T-helper 1 cell (primary cell): ENCODE data around the gene FSD2.

Experiments
- DNase-seq, 5 donors: peaks; one replicate each; pipeline ENCODE4 v3.0.0-alpha.2; 2012 to 2020
- total RNA-seq, 4 donors: gene quantifications; one replicate each; lab custom pipeline; 2026; lab: John Stamatoyannopoulos, UW

FSD2 gene, protein sequence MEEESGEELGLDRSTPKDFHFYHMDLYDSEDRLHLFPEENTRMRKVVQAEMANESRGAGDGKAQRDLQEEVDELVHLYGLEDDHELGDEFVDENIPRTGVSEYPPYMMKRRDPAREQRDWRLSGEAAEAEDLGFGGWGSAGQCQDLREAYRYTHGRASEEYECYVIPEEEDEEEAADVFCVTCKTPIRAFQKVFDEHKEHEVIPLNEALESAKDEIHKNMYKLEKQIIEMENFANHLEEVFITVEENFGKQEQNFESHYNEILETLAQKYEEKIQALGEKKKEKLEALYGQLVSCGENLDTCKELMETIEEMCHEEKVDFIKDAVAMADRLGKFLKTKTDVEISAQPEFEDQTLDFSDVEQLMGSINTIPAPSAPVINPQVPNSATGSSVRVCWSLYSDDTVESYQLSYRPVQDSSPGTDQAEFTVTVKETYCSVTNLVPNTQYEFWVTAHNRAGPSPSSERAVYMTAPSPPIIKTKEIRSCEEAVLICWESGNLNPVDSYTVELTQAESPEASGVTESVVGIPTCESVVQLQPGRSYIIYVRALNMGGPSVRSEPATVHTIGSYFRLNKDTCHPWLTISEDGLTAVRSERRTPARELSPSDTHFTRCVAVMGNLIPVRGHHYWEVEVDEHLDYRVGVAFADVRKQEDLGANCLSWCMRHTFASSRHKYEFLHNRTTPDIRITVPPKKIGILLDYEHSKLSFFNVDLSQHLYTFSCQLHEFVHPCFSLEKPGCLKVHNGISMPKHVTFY
- total RNA-seq = 0 to 0.15 (median 0) reads per million in 4 donors

DNA sequence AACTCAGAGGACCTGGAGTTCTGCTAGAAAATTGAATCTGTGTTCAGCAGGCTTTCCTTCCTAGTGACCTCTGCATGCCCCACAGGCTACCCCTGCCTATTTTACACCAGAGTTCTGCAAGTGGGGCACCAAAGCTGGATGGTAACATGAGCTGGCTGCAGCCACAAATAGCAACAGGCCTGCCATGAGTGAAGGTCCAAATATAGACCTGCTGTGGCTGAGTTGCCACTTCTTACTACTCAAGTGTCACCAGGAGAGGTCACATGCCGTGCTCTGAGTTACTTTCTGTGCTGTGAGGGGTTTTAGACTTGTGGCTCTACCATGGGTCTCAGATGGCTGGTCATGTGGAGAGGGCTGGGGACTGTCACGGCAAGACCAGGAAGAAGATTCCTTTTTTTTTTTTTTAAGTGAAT lies at the start of gene FSD2:
Gene FSD2 (minus strand): TSS at position 76 of the 413 bp plus-strand sequence. CDS start 18,679 bp downstream, outside the sequence.
- no peak for DNase-seq

DNA sequence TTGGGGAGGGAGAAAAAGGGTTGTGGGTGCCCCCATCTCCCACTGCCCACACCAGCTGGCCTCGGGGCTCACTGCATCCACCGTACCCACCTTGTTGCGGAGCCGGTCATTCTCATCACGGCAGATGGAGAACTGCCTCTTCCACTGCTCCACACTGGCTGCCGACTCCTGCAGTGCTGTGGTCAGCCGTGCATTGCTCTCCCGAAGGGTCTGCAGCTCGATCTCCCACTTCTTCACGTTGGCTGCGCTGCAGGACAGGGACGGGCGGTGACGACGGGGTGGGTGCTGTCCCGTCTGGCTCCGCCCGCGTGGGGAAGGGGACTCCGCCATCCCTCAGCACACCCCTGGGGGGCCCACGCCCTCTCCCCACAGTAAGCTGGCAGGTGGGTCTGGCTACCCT lies 48.7 kb upstream of the FSD2 start:
- no peak for DNase-seq

DNA sequence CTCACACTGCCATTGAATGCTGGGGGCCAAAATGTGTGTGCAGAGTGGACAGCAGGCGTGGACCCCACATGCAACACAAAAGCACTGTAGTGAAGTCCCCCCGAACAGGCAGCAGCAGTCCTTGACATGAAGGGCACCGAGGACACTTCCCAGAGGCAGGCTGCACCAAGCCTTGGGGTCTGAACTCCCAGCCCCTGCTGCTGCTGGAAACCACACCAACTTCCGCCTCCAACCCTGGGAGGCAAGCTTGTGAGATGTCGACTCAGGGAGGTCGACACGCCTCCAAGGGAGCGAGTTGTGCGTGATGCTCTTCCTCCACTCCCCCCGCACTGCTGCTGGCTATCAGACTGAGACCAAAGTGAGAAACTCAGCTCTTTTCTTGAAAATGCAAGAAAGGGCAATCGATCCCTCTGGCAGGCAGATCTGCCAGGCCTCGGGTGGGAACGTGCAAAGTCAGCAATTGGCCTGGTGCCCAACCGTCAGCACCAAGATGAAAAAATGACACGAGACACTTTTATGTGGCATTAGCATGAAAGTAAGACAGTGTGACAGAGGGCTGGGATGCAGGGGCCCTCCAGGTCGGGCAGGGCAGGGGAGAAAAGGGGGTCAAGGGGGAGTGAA lies 47.2 kb upstream of the FSD2 start:
- DNase-seq = no peak

DNA sequence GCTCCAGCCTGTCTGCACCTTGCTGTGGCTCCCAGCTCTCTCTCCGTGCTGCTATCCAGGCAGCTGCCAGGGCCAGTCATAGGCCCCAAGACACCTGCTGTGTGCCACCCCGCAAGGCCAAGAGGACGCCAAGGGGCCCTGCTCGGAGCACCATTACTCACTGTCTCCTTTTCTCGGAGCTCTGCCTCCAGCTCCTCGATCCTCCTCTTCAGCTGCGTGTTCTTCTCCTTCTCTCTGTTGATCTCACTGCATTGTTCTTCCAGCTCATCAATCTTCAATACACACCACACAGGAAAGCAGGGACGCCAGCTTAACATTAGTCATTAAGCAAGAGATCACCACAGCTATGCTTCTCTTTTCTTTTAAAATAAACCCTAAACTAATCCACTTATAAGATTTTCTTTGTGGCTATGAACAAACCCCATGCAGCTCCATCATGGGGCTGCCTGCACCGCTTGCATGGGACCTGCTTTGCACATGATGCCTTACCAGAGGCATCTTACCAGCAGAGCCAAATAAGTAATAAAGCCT lies 46.2 kb upstream of the FSD2 start:
- no peak for DNase-seq

DNA sequence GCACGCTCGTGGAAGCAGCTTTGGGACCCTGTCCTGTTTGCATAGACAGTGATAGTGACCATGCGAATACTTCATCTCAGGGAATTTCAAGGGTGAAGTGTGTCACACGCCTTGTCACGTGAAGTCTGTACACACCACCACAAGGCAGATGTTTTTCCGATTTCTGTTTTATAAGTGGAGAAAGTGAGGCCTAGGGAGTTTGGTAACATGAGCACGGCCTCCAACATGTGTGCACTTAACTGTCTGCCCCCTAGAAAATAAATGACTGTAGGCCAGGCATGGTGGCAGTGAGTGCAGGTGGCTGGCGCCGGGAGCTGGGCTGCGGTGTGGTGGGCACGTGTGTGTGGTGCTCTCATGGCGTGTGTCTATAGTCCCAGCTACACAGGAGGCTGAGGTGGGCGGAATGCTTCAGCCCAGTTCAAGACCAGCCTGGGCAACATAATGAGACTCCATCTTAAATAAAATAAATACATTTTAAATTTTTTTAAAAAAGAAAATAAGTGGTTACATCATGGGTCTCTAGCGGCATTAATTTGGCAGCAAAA lies 45.5 kb upstream of the FSD2 start:
- DNase-seq = no peak

DNA sequence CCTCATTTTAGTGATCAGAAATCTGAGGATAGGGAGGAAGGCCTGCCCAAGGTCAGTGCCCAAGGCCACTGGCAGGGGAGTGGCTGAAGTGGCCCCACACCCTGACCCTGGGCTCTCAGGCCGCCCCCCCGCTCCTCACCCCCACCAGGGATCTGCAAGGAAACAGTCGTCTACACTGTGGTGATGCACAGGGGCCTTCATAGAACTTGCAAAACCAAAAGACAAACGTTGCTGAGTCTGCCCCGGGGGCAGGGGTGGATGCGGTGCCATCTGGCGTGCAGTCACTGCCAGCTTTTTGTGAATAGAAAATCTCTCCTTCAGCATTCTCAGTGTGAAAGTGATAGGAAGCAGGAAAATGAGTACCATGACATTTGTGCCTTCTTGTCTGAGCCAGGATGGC lies 44.9 kb upstream of the FSD2 start:
- no peak for DNase-seq

DNA sequence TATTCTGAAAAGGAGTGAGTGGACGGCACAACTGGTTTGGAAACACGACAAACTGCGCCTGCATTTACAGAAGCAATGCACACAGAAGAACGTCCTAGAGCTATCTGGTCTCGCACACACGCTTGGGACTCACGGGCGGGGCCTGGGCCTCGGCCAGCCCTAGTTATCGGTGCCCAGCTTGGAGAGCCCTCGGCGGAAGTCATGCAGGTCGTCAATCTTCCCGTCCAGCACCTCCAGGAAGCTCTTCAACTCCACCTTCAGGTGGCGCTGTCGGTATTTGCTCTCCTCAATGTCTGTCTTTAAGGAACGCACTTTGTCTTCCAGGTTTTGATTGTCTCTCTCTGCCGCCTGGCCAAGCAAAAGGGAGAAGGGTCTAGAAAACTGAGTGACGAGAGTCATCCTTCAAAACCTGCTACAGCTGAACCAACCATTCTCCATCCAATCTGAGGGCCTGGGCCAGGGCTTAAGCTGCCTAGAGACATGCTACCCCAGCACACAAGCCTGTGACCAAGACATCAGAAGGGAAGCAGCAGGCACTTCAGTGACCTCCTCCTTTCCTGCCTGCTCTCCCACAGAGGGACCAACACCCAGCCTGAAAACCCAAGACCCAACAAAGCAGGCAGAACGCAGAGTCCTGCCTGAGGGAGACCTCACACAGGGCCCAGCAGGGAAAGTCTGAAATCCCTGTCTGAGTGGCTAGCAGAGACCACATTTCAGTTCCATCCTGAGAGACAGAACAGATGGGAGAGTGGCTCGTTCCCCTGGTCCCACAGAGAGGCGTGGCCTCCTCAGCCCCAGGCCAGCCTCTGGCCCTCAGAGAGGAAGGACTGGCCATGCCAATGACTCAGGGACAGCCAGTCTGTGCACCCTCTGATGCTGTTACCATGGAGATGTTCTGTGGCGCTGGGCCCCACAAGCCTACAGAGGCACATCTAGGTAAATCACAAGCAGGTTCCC lies 44.0 kb upstream of the FSD2 start:
- peak in 3 of 5 donors; percentile 21 to 62 (median 21) for DNase-seq

DNA sequence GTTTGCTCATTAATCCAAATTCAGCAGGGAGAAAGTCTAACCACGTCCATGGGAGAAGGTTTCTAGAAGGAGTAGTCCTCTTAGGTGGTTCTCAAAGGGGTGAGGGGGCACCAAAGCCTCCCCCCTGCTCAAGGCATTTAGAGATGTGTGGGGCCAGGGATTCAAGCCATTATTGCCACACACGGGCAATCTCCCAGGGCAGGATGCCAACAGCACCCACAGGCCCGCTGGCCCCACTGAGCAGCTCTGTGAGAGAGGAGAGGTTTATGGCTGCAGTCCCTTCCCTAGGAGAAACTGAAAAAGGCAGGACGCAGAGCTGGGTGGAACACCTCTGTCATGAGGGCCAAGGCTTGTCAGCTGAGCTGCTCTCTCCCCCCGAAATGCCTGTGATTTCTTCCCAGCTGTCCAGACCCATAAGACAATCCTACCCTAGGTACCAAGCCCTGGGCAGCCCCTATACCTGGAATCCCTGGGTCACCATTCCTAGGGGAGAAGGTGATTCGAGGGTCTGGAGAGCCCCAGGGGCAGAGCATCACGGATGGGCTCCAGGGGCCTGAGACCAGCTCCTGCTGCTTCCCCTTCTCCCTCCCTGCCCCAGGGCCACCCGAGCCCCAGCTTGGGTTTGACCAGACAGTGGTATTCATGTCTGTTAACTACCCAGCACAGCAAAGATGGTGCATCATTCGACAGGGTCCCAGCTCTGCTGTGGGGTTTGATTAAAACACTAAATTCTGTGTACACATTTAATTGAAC lies 42.5 kb upstream of the FSD2 start:
- no peak for DNase-seq

DNA sequence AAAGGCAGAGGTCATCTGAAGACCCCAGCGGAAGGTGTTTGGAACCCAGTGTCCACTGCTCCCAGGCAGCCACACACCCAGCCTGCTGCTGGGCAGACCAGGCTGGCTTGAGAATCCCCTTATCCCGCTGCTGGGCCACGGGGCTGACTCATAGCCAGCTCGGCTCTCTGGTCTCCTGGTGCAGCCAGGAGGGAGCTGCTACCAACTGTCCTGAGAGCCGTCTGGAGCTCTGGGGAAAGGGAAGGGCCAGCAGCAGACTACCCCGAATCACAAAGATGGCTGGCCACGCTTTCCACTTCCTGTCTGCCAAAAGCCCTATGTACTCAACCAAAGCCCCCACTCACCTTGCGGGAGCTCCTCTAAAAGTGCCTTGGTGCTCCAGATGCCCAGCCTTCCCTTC lies 41.8 kb upstream of the FSD2 start:
- DNase-seq = no peak

DNA sequence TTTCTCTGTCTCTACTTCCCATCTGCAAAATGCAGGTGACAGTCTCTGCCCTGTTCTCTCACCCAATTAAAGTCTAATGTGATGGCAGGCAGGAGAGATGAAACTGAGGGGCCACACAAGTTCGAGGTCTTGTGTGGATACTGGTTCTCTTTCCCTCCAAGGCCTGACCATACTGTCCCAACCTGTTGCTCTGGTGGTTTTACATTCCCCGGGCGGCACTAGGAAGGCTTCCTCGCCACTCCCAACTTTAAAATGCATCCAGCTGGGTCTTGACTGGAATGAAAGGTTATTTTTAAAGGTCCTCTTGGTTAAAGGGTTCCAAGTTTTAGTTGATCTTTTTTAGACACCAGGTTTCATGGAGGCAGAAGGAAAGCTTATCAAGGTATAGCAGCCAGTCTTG lies 40.8 kb upstream of the FSD2 start:
- DNase-seq = no peak

DNA sequence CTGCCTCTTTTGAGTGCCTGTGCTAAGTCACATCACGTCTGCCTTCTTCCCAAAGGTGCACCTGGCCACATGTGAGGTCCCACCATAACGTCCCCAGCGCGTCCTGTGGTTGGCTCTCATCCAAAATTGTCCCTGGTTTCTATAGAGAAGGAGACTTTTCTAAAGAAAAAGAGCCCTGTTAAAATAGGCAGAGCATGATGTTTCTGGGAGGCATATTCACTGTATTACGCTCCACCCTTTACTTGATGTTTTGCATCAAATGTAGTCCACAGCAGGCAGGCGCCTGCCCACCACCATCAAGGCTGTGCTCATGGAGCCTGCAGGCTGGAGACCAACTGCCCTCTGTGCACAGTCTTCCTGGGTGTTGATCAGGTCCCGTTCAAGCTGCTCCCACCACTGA lies 39.8 kb upstream of the FSD2 start:
- DNase-seq = no peak

DNA sequence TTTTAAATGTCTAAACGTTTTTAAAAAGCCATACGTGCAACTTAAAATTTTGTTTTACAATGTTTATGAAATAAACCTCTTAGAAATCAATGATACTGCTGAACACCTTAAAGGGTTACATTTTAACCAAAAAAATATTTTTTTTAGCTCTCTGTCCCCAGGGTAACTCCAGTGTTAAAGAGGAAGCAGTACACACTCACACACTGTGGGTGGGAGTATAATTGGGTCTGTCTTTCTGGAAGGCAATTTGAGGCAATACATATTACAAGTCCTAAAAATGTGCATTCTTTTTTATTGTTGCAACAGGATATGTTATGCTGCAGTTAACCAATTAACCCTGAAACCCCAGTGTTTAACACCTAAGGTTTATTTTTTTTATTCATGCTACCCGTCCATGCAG lies 37.7 kb upstream of the FSD2 start:
- DNase-seq = no peak

DNA sequence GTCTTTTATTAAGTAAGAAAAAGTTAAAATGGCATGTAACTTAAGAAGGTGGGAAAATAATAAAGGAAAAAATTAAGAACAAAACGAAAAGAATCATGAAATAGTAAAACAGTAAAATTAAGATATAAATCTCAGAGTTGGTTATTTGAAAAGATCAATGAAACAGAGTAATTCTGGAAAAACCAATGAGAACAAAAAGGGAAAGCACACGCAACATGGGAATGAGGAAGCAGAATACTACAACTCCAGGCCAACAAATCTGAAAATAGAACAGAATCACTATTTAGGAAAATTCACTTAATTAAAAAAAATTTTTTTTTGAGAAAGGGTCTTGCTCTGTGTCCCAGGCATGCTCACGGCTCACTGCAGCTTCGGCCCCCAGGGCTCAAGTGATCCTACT lies 34.3 kb upstream of the FSD2 start:
- DNase-seq = no peak

DNA sequence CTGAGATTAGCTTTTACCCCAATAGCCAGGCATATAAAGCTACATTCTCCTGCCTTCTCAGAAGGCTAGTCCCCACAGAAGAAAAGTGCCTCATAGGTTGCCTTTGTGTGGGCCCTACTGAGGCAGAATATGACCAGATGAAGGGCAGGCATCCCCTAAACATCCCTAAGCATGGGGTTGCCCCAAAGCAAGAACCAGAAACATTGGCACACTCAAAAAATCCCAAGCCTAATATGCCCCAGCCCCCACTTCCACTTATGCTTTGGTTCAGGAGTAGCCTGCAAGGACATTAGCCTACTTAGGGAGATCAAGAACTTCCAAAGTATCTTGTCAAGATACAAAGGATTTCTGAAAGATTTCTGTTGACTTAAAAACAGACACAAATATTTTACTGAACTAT lies 33.3 kb upstream of the FSD2 start:
- DNase-seq = no peak

DNA sequence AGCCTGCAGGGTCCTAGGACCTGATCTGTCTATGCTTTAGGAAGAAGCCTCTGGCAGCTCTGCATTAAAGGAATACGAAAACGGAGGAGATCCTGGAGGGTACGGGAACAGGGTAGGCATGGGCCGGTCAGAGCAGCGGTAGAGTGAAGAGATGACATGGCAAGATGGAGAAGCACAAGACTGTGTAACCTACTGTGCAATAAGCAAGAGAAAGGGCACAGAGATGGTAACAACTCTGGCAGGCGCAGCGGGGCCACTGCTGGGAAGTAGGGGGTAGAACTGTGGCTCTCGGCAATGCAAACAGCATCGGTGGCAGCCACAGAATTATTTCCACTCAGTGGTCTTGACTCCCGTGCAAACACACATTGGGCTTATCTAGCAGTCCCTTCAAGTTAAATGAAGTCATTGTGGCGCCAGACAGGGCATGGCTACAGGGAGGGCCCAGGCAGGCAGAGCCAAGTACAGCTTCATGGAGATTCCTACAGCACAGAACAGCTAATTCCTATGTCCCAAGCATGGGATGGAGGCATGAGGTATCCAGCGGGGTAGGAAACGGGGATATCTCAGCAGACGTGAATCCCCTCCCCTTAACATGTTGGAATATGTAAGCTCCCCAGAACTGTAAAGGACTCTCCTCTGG lies 32.3 kb upstream of the FSD2 start:
- no peak for DNase-seq

DNA sequence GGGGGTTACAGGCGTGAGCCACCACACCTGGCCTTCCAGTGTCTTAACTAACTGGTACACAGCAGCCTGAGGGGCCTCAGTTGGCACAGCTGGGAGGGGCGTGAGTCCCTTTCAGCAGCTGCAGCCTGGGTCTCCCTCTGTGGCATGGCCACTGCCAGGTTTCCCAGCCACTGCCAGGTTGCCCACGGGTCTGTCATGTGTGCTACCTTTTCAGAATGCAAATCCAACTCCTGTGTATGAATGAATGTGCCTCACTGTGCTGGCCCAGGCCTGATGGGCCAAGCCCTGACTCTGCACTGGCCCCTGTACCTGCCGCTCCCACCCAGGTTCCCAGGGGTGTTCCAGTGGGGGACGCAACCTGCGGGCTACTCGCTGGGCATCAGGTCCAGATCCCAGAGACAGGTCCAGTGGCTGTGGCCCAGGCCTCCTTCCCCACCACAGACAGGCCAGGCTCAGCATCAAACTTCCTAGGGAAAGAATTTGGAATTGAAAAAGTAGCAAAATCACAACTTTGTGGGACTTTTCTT lies 29.6 kb upstream of the FSD2 start:
- no peak for DNase-seq

DNA sequence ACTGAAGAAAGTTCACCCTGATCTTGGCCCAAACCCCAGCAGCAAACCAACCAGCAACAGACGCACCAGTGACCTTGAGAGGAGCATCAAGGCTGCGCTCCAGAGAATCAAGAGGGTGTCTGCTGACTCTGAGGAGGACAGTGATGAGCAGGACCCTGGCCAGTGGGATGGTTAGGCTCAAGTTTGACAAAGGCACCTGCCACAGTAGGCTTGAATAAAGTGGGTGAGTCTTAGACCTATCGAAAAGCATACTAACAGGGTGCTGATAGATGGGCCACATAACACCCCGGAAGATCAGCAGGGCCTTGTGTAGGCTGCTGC lies 27.5 kb upstream of the FSD2 start:
- DNase-seq = no peak

DNA sequence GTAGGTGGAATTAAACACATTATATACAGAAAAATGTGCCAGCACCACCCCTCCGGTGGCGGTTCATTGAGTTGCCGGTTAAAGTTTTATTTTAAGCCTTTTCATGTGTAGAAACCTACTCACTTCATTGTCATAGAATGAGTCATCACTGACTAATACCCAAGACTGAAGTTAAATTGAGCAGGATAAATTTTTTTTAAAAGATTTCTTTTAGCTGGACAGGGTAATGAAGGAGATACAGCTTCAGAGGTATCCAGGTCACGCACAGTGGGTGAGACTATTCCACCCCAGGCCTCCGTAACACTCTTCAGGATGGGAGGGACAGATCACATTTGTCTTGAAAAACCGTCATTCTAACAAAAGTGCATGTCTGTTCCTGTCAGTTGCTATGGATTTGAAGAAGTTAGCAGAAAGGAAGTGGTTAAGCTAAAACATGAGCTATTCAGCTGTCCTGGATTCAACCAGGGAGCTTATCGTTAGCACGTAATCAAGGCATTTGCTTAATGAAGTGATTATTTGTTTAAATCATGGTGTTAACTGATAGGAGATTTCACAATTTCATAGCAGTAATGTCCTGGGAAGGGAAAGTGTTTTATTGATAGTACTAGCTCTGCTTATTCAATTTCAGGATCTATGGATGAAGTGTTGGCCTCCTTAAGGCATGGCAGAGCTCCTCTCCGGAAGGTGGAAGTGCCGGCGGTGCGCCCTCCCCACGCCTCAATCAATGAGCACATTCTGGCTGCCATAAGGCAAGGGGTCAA lies 26.9 kb upstream of the FSD2 start:
- DNase-seq = peak in 1 of 5 donors; percentile 65

DNA sequence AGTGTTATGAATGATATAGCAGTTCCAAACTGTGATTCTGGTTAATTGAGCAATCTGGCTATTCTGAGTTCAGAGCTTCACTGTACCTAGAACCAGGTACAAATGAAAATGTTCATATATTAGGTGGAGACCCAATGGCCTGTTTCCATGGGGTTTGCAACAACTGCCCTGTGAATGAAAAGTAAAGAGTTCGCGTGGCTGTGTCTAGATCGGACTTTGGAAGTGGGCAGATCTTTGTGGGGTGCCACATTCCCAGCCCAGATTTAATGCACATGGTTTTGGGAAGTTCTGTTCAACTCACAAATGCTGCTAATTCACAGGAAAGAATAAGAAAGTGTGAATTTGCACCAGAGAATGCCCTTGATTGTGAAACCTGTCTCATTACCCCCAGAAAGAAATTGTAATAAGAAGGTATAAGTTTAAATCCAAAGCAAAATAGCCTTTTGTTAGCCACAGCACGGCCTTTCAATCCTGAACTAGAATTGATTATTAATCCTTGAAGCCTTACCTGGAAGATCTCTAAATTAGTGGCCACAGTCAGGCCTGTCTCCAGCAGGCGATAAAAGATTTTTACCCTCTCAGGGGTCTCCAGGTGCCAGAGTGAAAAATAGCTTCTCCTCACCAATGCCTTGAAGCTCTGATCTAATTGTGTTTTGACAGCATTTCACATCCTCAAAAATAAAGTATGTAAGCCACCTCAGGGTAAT lies 26.2 kb upstream of the FSD2 start:
- DNase-seq = no peak
